Measurements from ENCODE around the gene TMEM11.

Gene TMEM11

GRCh38 chr17:21177854-21178600, 35.9 kb downstream of the TMEM11 start:
- no peak for DNase-seq (ENCODE audit: low spot score)

GRCh38 chr17:21177401-21177800, 36.6 kb downstream of the TMEM11 start:
- DNase-seq (ENCODE audit: low spot score) = no peak

GRCh38 chr17:21176773-21177395, 37.1 kb downstream of the TMEM11 start:
- no peak for DNase-seq (ENCODE audit: low spot score)

- no peak for DNase-seq (ENCODE audit: low spot score)
Observed at GRCh38 chr17:21174713-21175112, 39.2 kb downstream of the TMEM11 start.

- DNase-seq (ENCODE audit: low spot score) = no peak
Observed at GRCh38 chr17:21174186-21174585, 39.8 kb downstream of the TMEM11 start.

GRCh38 chr17:21173543-21173942, 40.4 kb downstream of the TMEM11 start:
- no peak for DNase-seq (ENCODE audit: low spot score)

GRCh38 chr17:21172846-21173245, 41.1 kb downstream of the TMEM11 start:
- DNase-seq (ENCODE audit: low spot score) = no peak

GRCh38 chr17:21171970-21172510, 41.9 kb downstream of the TMEM11 start:
- no peak for DNase-seq (ENCODE audit: low spot score)

- DNase-seq (ENCODE audit: low spot score) = no peak
Observed at GRCh38 chr17:21171309-21171922, 42.5 kb downstream of the TMEM11 start.

- no peak for DNase-seq (ENCODE audit: low spot score)
Observed at GRCh38 chr17:21170809-21171208, 43.2 kb downstream of the TMEM11 start.

GRCh38 chr17:21169496-21169895, 44.5 kb downstream of the TMEM11 start:
- DNase-seq (ENCODE audit: low spot score) = no peak

GRCh38 chr17:21168555-21168865, 45.5 kb downstream of the TMEM11 start:
- no peak for DNase-seq (ENCODE audit: low spot score)

- no peak for DNase-seq (ENCODE audit: low spot score)
Observed at GRCh38 chr17:21167303-21167702, 46.7 kb downstream of the TMEM11 start.

GRCh38 chr17:21166595-21167210, 47.3 kb downstream of the TMEM11 start:
- no peak for DNase-seq (ENCODE audit: low spot score)

GRCh38 chr17:21165922-21166594, 47.9 kb downstream of the TMEM11 start:
- no peak for DNase-seq (ENCODE audit: low spot score)

GRCh38 chr17:21164620-21165019, 49.3 kb downstream of the TMEM11 start:
- DNase-seq (ENCODE audit: low spot score) = no peak

GRCh38 chr17:21164216-21164615, 49.7 kb downstream of the TMEM11 start:
- DNase-seq (ENCODE audit: low spot score) = no peak

GRCh38 chr17:21163101-21163500, 50.9 kb downstream of the TMEM11 start:
- no peak for DNase-seq (ENCODE audit: low spot score)

- no peak for DNase-seq (ENCODE audit: low spot score)
Observed at GRCh38 chr17:21162394-21162775, 51.6 kb downstream of the TMEM11 start.

- peak; percentile 14 for DNase-seq (ENCODE audit: low spot score)
Observed at GRCh38 chr17:21161498-21162393, 52.2 kb downstream of the TMEM11 start.

GRCh38 chr17:21160401-21160800, 53.6 kb downstream of the TMEM11 start:
- no peak for DNase-seq (ENCODE audit: low spot score)
